Uterus (tissue), 2 donors: ENCODE measurements around the gene ORC5.

Experiments
- POLR2A ChIP-seq, 2 donors: fragments of 450-650 bp; IDR thresholded peaks; one replicate each; pipeline ENCODE4 v1.6.1; 2016; ENCODE audit warnings: antibody characterized with exemption in 2 of 2, mild to moderate bottlenecking in 1 of 2, moderate library complexity in 1 of 2
- TF ChIP-seq, protein P1 (sequence below), 4 experiments: fragments of 200-600 bp in 2 of 4; fragments of 450-650 bp in 2 of 4; sonication (generic) in 2 of 4; IDR thresholded peaks; one replicate each; pipeline ENCODE4 v1.5.1; 2016 to 2019; ENCODE audit warnings: antibody characterized with exemption in 4 of 4, mild to moderate bottlenecking in 2 of 4, moderate library complexity in 1 of 4

DNA sequence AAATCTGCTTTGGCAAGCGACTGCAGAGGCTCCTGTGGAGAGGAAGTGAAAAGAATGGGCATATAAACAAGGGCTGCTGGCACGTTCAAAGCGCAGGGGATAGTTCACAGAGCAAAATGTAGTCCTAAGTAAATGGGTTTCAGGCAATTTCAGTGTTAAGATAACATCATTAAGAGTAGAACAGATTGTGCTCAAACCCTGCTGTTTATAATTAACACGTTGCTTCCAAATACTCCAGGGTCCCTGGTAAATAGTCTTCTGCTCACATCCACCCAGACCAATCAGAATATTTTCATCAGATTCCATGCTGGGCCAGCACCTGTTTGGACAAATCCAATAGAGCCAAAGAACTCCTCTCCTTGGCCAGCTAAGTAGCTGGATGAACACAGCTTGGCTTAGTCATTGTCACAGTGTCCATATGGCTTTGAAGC lies 81.4 kb downstream of the ORC5 start:
- TF ChIP-seq, protein P1, sequence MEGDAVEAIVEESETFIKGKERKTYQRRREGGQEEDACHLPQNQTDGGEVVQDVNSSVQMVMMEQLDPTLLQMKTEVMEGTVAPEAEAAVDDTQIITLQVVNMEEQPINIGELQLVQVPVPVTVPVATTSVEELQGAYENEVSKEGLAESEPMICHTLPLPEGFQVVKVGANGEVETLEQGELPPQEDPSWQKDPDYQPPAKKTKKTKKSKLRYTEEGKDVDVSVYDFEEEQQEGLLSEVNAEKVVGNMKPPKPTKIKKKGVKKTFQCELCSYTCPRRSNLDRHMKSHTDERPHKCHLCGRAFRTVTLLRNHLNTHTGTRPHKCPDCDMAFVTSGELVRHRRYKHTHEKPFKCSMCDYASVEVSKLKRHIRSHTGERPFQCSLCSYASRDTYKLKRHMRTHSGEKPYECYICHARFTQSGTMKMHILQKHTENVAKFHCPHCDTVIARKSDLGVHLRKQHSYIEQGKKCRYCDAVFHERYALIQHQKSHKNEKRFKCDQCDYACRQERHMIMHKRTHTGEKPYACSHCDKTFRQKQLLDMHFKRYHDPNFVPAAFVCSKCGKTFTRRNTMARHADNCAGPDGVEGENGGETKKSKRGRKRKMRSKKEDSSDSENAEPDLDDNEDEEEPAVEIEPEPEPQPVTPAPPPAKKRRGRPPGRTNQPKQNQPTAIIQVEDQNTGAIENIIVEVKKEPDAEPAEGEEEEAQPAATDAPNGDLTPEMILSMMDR (IDR thresholded peaks at IDR 0.05): no peak
- no peak for TF ChIP-seq POLR2A (IDR thresholded peaks at IDR 0.05)
